Keratinocyte (primary cell): ENCODE measurements around the gene C1orf174.

Experiments
- EZH2 ChIP-seq: IDR thresholded peaks from one replicate; pipeline ENCODE4 v1.6.1; 2012; ENCODE audit warnings: inconsistent platforms, mild to moderate bottlenecking, low read length, moderate library complexity
- TF ChIP-seq, protein P1 (sequence below), 3 experiments: IDR thresholded peaks in 1 of 3; conservative IDR thresholded peaks in 1 of 3; optimal IDR thresholded peaks in 1 of 3; 2 replicates in 2 of 3; 3 replicates in 1 of 3; pipeline versions ENCODE3 to v1.5.1; 2011; ENCODE audit warnings: low read length in 3 of 3, mild to moderate bottlenecking in 3 of 3, moderate library complexity in 2 of 3, control low read depth in 1 of 3, inconsistent platforms in 1 of 3; ENCODE audit not compliant: insufficient read depth in 2 of 3; ENCODE audit errors: extremely low read depth in 1 of 3

DNA sequence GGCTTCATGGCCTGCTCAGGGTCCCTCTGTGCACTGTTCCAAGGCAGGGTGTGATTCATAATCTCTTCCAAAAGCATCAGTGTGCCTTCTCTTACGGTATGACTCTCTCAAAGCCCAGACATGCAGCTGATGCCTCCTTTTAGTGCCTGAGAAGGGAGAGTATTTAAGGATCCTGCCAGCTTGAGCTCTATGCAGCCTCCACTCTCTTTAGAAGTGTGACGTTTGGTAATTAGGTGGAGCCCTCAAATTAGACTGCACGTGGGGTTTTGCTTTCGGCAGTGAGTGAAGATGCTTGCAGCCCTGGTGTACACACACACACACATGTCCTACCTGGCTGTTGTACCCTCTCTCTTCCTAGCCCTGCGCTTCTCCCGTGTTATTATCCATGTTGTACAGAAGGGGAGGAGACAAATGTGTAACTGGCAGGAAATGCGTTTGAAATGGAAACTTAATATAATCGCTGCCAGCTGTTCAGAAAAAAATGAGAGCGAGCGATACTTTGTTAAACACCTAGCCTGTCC lies 2.6 kb upstream of the C1orf174 start:
- TF ChIP-seq, protein P1, sequence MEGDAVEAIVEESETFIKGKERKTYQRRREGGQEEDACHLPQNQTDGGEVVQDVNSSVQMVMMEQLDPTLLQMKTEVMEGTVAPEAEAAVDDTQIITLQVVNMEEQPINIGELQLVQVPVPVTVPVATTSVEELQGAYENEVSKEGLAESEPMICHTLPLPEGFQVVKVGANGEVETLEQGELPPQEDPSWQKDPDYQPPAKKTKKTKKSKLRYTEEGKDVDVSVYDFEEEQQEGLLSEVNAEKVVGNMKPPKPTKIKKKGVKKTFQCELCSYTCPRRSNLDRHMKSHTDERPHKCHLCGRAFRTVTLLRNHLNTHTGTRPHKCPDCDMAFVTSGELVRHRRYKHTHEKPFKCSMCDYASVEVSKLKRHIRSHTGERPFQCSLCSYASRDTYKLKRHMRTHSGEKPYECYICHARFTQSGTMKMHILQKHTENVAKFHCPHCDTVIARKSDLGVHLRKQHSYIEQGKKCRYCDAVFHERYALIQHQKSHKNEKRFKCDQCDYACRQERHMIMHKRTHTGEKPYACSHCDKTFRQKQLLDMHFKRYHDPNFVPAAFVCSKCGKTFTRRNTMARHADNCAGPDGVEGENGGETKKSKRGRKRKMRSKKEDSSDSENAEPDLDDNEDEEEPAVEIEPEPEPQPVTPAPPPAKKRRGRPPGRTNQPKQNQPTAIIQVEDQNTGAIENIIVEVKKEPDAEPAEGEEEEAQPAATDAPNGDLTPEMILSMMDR (optimal IDR thresholded peaks at IDR 0.05 in 1 of 3, IDR thresholded peaks at IDR 0.05 in 1 of 3, conservative IDR thresholded peaks at IDR 0.05 in 1 of 3; ENCODE audit: extremely low read depth in 1 of 3, insufficient read depth in 2 of 3, low read length in 3 of 3): no peak
- no peak for TF ChIP-seq EZH2
